ES-I3 (cell line): ENCODE measurements around the gene GALNT11.
"Not testable (repeated sequence)": the region's sequence is repeated elsewhere in the genome, so short reads cannot be mapped to it uniquely, and the experiment has no call there.

Experiments
- H3K36me3 ChIP-seq: 2 replicates; pipeline ENCODE4 v1.6.1; 2013; ENCODE audit warnings: mild to moderate bottlenecking, low read length, control low read depth, moderate library complexity; ENCODE audit not compliant: insufficient read depth
- H3K4me1 ChIP-seq: 2 replicates; pipeline ENCODE4 v1.6.1; 2013; ENCODE audit warnings: mild to moderate bottlenecking, control low read depth, low read length; ENCODE audit not compliant: insufficient read depth
- H3K9ac ChIP-seq: 2 replicates; pipeline ENCODE4 v1.6.1; 2013; ENCODE audit warnings: low read depth, mild to moderate bottlenecking, low read length, moderate library complexity
- H3K9me3 ChIP-seq: 2 replicates; pipeline ENCODE4 v1.6.1; 2013; ENCODE audit warnings: mild to moderate bottlenecking, low read length, moderate library complexity; ENCODE audit not compliant: control insufficient read depth, insufficient read depth

Gene GALNT11

GRCh38 chr7:152076324-152076821 lies 50.9 kb downstream of the GALNT11 start:
- peaks cover 38% of the 10 kb centered on the region for H3K4me1 ChIP-seq
- H3K9ac ChIP-seq, result no peak overlapping the region
- no peaks in the 10 kb centered on the region for H3K36me3 ChIP-seq
- H3K9me3 ChIP-seq, result no peaks in the 10 kb centered on the region

GRCh38 chr7:152076940-152077933 lies 51.8 kb downstream of the GALNT11 start:
- Histone ChIP-seq H3K9ac (no peak overlapping the region), H3K9me3 (no peaks in the 10 kb centered on the region), H3K4me1 (peaks cover 38% of the 10 kb centered on the region)

GRCh38 chr7:152078025-152078424 lies 52.6 kb downstream of the GALNT11 start:
- H3K4me1 ChIP-seq, result peaks cover 39% of the 10 kb centered on the region
- no peak overlapping the region for H3K9ac ChIP-seq
- H3K9me3 ChIP-seq, result no peaks in the 10 kb centered on the region
- H3K36me3 ChIP-seq, result no peaks in the 10 kb centered on the region

More at GRCh38 chr7:152076940-152077933, 51.8 kb downstream of the GALNT11 start:
- H3K36me3 ChIP-seq, result no peaks in the 10 kb centered on the region

GRCh38 chr7:152078786-152079185 lies 53.3 kb downstream of the GALNT11 start:
- Histone ChIP-seq H3K4me1 (peaks cover 36% of the 10 kb centered on the region), H3K36me3 (no peaks in the 10 kb centered on the region), H3K9me3 (no peaks in the 10 kb centered on the region), H3K9ac (no peak overlapping the region)

- Histone ChIP-seq H3K9me3 (no peaks in the 10 kb centered on the region), H3K4me1 (peaks cover 21% of the 10 kb centered on the region), H3K9ac (no peak overlapping the region), H3K36me3 (no peaks in the 10 kb centered on the region)
Observed at GRCh38 chr7:152081088-152081487, 55.6 kb downstream of the GALNT11 start.

- not testable (repeated sequence) for H3K9ac ChIP-seq, H3K36me3 ChIP-seq, H3K9me3 ChIP-seq
- H3K4me1 ChIP-seq, result peaks cover 15% of the 10 kb centered on the region
Observed at GRCh38 chr7:152082073-152082721, 56.7 kb downstream of the GALNT11 start.

- Histone ChIP-seq H3K36me3 (no peaks in the 10 kb centered on the region; the same call in 1 of the 2 replicates), H3K9me3 (peaks cover 11% of the 10 kb centered on the region), H3K4me1 (peaks cover 6% of the 10 kb centered on the region), H3K9ac (no peak overlapping the region)
Observed at GRCh38 chr7:152085131-152085530, 59.7 kb downstream of the GALNT11 start.

GRCh38 chr7:152086513-152086912 lies 61.0 kb downstream of the GALNT11 start:
- H3K4me1 ChIP-seq, result peaks cover 6% of the 10 kb centered on the region
- peaks cover 11% of the 10 kb centered on the region for H3K9me3 ChIP-seq
- no peaks in the 10 kb centered on the region; the same call in 1 of the 2 replicates for H3K36me3 ChIP-seq
- no peak overlapping the region for H3K9ac ChIP-seq

- Histone ChIP-seq H3K36me3 (no peaks in the 10 kb centered on the region; the same call in 1 of the 2 replicates), H3K4me1 (no peaks in the 10 kb centered on the region), H3K9ac (no peak overlapping the region), H3K9me3 (peaks cover 11% of the 10 kb centered on the region)
Observed at GRCh38 chr7:152089183-152089582, 63.7 kb downstream of the GALNT11 start.

GRCh38 chr7:152090747-152091146 lies 65.3 kb downstream of the GALNT11 start:
- no peaks in the 10 kb centered on the region for H3K4me1 ChIP-seq
- H3K36me3 ChIP-seq, result no peaks in the 10 kb centered on the region; the same call in 1 of the 2 replicates
- peaks cover 11% of the 10 kb centered on the region for H3K9me3 ChIP-seq
- H3K9ac ChIP-seq, result no peak overlapping the region

GRCh38 chr7:152093717-152094116 lies 68.2 kb downstream of the GALNT11 start:
- Histone ChIP-seq H3K36me3 (no peaks in the 10 kb centered on the region), H3K9me3 (peaks cover 7% of the 10 kb centered on the region), H3K9ac (no peak overlapping the region), H3K4me1 (no peaks in the 10 kb centered on the region)

- Histone ChIP-seq H3K9me3 (no peaks in the 10 kb centered on the region), H3K4me1 (no peaks in the 10 kb centered on the region), H3K36me3 (no peaks in the 10 kb centered on the region), H3K9ac (no peak overlapping the region)
Observed at GRCh38 chr7:152095771-152096170, 70.3 kb downstream of the GALNT11 start.

GRCh38 chr7:152097330-152097729 lies 71.9 kb downstream of the GALNT11 start:
- no peaks in the 10 kb centered on the region for H3K4me1 ChIP-seq
- no peaks in the 10 kb centered on the region for H3K36me3 ChIP-seq
- no peaks in the 10 kb centered on the region for H3K9me3 ChIP-seq

GRCh38 chr7:152103066-152103465 lies 77.6 kb downstream of the GALNT11 start:
- Histone ChIP-seq H3K36me3 (peaks cover 2% of the 10 kb centered on the region; the same call in 1 of the 2 replicates), H3K9me3 (no peaks in the 10 kb centered on the region), H3K9ac (no peak overlapping the region), H3K4me1 (no peaks in the 10 kb centered on the region)

More at GRCh38 chr7:152097330-152097729, 71.9 kb downstream of the GALNT11 start:
- H3K9ac ChIP-seq, result no peak overlapping the region
